SHP77 (cell line): Measurements from ENCODE around the gene PLA2G12A.
"Not testable (repeated sequence)": the region's sequence is repeated elsewhere in the genome, so short reads cannot be mapped to it uniquely, and the experiment has no call there.

ENCODE experiments used
- DNase-seq, 2 experiments: peaks; one replicate each; lab custom pipeline; 2025; lab: John Stamatoyannopoulos, UW

The PLA2G12A gene

DNA sequence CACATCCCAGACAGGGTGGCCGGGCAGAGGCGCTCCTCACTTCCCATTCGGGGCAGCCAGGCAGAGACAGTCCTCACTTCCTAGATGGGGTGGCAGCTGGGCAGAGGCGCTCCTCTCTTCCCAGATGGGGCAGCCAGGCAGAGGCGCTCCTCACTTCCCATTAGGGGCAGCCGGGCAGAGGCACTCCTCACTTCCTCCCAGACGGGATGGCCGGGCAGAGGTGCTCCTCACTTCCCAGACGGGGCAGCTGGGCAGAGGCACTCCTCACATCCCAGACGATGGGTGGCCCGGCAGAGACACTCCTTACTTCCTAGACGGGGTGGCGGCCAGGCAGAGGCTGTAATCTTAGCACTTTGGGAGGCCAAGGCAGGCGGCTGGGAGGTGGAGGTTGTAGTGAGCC lies 50.9 kb downstream of the PLA2G12A start:
- not testable (repeated sequence) for DNase-seq

DNA sequence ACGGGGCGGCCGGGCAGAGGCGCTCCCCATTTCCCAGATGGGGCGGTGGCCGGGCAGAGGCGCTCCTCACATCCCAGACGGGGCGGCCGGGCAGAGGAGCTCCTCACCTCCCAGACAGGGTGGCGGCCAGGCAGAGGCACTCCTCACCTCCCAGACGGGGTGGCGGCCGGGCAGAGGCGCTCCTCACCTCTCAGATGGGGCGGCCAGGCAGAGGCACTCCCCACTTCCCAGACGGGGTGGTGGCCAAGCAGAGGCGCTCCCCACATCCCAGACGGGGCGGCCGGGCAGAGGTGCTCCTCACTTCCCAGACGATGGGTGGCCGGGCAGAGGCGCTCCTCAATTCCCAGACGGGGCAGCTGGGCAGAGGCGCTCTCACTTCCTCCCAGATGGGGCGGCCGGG lies 51.4 kb downstream of the PLA2G12A start:
- not testable (repeated sequence) for DNase-seq

DNA sequence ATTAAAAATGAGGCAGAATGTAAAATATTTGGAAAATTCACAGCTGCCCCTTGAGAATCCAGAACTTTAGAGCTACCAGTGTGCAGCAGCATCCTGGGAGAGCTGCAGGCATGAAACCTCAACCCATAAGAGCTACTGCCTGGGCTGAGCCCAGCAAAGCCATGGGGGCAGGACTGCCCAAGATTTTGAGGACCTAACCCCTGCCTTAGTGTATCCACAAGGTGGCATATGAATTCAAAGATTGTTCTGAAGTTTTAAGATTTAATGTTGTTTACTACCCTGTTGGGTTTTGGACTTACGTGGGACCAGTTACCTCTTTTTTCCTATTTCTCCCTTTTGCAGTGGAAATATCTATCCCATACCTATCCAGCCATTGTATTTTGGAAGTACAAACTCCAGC lies 53.0 kb downstream of the PLA2G12A start:
- no peak for DNase-seq

DNA sequence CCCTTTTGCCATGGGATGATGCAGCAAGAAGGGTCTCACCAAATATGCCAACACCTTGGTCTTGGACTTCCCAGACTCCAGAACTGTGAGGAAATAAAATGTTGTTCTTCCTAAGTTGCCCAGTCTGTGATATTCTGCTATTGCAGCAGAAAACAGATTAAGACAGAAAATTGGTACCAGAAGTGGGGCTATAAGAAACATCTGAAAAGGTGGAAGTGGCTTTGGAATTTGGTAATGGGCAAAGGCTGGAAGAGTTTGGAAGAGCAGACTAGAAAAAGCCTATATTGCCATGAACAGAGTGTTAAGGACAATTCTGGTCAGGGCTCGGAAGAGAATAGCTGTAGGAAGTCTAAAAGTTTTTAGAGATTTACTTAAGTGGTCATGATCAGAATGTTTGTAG lies 54.0 kb downstream of the PLA2G12A start:
- DNase-seq, result no peak

DNA sequence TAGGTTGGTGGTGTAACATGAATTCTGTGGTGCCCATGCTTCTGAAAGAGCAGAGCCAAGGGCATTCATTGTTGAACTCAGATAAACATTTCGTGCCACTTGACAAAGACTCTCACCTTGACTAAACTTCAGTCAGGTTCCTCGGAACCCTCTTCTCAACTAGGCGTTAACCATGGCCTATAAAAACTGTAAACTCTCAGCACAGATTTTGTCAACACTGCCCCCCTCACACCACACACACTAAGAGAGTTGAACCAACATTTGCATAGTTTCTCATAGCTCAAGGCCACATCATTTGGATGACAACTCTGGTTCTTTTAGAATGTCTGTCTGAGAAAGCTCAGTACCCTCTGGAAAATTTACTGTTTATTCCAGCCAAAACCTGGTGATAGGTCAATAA lies 54.7 kb downstream of the PLA2G12A start:
- no peak for DNase-seq

DNA sequence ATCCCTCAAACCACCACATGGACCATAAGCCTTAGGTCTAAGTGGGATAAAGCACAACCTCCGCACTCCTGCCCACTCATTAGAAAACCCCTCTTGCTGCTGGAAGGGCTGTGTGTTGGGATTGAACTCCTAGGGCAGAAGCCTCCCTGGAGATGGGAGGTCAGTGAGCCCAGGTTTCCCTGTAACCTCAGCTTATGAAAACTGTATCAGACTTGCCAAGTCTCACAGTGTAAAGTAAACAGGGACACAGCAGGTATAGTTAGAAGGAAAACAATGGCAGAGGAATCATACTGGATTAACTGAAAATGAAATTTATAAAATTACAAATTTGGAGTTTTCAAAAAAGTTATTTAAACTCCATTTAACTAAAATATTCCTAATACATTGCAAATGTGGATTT lies 56.6 kb downstream of the PLA2G12A start:
- DNase-seq, result no peak

DNA sequence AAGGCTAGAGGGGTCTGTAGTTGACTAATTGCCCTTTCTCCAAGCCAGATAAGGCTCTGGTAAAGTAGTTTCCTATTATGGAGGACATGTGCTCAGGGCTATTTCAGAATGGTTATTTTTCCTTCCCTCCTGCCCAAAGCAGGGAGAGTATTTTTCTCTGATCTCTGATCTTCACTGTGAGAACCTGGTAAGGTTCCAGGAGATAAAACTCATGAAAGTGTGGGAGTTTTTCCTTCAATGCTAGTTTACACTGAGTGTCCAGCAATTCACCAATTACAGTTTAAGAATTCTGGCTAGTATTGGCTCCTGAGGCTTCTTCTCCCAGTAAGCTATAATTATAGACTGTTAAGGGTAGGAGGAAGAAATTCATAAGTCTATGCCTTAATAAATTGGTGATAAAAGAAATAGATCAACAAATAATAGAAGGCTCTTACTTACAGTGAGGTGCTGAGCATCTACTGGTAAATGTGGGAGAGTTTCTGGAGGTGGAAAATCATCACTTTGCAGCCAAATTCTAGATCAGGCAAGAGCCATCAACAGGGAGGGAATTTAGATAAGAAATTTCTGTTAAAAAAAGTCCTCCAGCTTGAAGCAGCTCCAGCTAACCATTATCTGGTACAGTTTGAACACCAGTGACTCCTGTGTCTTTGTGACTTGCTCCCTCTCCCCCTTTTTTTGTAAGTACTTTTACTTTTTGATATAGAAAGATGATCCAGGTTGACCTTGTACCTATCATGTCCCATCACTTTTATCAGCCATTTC lies 57.5 kb downstream of the PLA2G12A start:
- DNase-seq, result no peak

DNA sequence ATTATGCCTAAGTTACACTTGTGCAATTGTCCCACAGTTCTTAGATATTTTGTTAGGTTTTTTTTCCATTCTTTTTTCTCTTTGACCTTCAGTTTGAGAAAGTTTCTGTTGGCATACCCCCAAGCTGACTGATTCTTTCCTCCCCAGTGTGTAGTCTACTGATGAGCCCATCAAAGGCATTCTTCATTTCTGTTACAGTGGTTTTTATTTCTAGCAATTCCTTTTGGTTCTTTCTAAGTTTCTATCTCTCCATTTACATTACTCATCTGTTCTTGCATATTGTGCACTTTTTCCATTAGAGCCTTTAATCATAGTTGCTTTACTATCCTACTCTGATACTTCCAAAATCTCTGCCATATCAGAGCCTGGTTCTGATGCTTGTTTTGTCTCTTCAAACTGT lies 58.5 kb downstream of the PLA2G12A start:
- DNase-seq, result no peak

DNA sequence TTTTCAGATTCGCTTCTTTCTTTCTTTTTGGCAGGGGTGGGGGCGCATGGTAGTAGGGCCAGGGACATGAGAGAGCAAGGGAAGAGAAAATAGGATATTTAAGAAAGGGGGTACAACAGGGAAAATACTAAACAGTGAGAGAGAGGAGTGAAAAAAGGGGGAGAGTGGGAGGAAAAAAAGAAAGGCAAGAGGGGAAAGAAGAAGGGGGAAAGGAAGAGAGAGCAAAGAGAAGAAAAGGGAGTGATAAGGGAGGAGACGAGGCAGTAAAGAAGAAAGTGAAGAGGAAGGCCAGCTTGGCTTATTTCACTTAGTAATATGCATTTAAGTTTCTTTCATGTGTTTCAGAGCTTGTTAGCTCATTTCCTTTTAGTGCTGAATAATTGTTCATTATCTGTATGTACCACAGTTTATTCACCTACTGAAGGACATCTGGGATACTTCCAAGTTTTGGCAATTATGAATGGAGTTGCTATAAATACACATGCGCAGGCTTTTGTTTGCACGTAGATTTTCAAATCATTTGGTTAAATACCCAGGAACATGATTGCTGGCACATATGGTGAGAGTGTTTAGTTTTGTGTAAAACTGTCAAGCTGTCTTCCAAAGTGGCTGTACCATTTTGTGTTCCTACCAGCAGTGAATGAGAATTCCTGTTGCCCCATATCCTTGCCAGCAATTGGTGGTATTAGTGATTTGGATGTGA lies 63.9 kb downstream of the PLA2G12A start:
- DNase-seq, result no peak

DNA sequence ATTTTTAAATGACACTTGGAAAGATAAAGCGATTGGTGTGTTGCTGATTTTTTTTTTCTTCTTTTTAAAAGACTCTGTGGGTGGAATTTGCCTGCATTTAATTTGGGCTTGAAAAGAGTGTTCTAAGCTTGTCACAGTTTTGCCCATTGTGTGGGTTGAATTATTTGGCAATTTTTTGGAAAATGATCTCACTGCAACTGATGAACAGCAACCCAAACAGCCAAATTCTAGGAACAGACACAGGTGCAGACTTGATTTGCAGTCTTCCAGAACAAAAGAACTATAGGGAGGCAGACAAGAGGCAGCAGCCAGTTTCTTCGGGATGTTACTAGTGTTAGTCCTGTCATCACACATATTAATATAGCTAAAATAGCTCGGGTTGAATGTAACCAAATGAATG lies 67.1 kb downstream of the PLA2G12A start:
- no peak for DNase-seq

DNA sequence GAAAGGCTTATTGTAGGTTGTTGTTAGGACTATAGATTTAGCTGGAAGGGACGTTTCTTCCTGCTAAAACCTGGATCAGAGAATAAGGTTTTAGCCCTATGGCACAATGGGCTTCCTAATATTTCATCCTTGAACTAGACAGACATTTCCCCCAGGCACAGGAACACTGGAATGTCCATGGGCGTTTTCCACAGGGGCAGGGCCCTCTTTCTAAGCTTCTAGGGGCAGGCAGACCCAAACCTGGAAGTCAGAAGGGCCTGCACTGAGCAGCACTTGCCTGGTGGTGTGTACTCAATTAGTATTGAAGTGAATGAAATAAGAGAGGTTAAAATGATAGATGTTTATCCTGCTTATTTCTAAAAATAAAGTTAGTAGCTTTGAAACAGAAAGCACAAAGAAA lies 67.8 kb downstream of the PLA2G12A start:
- no peak for DNase-seq
